ENCODE measurements around the gene PTPRD.
"Not testable (repeated sequence)": the region's sequence is repeated elsewhere in the genome, so short reads cannot be mapped to it uniquely, and the experiment has no call there.

Gene PTPRD

GRCh38 chr9:9215050-9215449 lies 1397.8 kb downstream of the PTPRD start:
- in situ Hi-C loops (cut with MboI; ENCODE audit: low sequenced_read_pairs) = no loop called here

- in situ Hi-C loops (cut with MboI; ENCODE audit: low sequenced_read_pairs) = no loop called here
These were observed 1398.7 kb downstream of the PTPRD start for GRCh38 chr9:9214066-9214465.

GRCh38 chr9:9212963-9213362 lies 1399.8 kb downstream of the PTPRD start:
- in situ Hi-C loops (cut with MboI; ENCODE audit: low sequenced_read_pairs) = no loop called here

GRCh38 chr9:9202276-9202675 lies 1410.5 kb downstream of the PTPRD start:
- in situ Hi-C loops (cut with MboI; ENCODE audit: low sequenced_read_pairs) = no loop called here

GRCh38 chr9:9186086-9186485 lies 1426.7 kb downstream of the PTPRD start:
- in situ Hi-C loops (cut with MboI; ENCODE audit: low sequenced_read_pairs) = no loop called here

GRCh38 chr9:9182431-9182830 lies 1430.4 kb downstream of the PTPRD start:
- in situ Hi-C loops (cut with MboI; ENCODE audit: low sequenced_read_pairs) = no loop called here

- in situ Hi-C loops (cut with MboI; ENCODE audit: low sequenced_read_pairs) = no loop called here
These were observed 1435.7 kb downstream of the PTPRD start for GRCh38 chr9:9177081-9177480.

- in situ Hi-C loops (cut with MboI; ENCODE audit: low sequenced_read_pairs) = no loop called here
These were observed 1438.4 kb downstream of the PTPRD start for GRCh38 chr9:9174358-9174757.

GRCh38 chr9:9173264-9173663 lies 1439.5 kb downstream of the PTPRD start:
- in situ Hi-C loops (cut with MboI; ENCODE audit: low sequenced_read_pairs) = no loop called here

- in situ Hi-C loops (cut with MboI; ENCODE audit: low sequenced_read_pairs) = no loop called here
These were observed 1442.2 kb downstream of the PTPRD start for GRCh38 chr9:9170439-9171134.

- in situ Hi-C loops (cut with MboI; ENCODE audit: low sequenced_read_pairs) = no loop called here
These were observed 1470.8 kb downstream of the PTPRD start for GRCh38 chr9:9142001-9142400.

- in situ Hi-C loops (cut with MboI; ENCODE audit: low sequenced_read_pairs) = no loop called here
These were observed 1479.3 kb downstream of the PTPRD start for GRCh38 chr9:9133526-9133925.

GRCh38 chr9:9124616-9125015 lies 1488.2 kb downstream of the PTPRD start:
- in situ Hi-C loops (cut with MboI; ENCODE audit: low sequenced_read_pairs) = no loop called here

GRCh38 chr9:9122230-9122875 lies 1490.4 kb downstream of the PTPRD start:
- in situ Hi-C loops (cut with MboI; ENCODE audit: low sequenced_read_pairs) = no loop called here

GRCh38 chr9:9117866-9118265 lies 1494.9 kb downstream of the PTPRD start:
- in situ Hi-C loops (cut with MboI; ENCODE audit: low sequenced_read_pairs) = no loop called here

- in situ Hi-C loops (cut with MboI; ENCODE audit: low sequenced_read_pairs) = no loop called here
These were observed 1500.6 kb downstream of the PTPRD start for GRCh38 chr9:9112001-9112720.

- in situ Hi-C loops (cut with MboI; ENCODE audit: low sequenced_read_pairs) = no loop called here
These were observed 1504.2 kb downstream of the PTPRD start for GRCh38 chr9:9108641-9109040.

- in situ Hi-C loops (cut with MboI; ENCODE audit: low sequenced_read_pairs) = no loop called here
These were observed 1510.5 kb downstream of the PTPRD start for GRCh38 chr9:9102295-9102694.

- in situ Hi-C loops (cut with MboI; ENCODE audit: low sequenced_read_pairs) = no loop called here
These were observed 1512.7 kb downstream of the PTPRD start for GRCh38 chr9:9100070-9100469.

- in situ Hi-C loops (cut with MboI; ENCODE audit: low sequenced_read_pairs) = no loop called here
These were observed 1513.2 kb downstream of the PTPRD start for GRCh38 chr9:9099646-9100045.

- in situ Hi-C loops (cut with MboI; ENCODE audit: low sequenced_read_pairs) = not testable (repeated sequence)
These were observed 1515.5 kb downstream of the PTPRD start for GRCh38 chr9:9097254-9097653.

- in situ Hi-C loops (cut with MboI; ENCODE audit: low sequenced_read_pairs) = no loop called here
These were observed 1521.4 kb downstream of the PTPRD start for GRCh38 chr9:9091387-9091786.

Measured in HL-60/S4 treated with phorbol 12-myristate 13-acetate at 8.2 ng/mL for 4 days and 3 days (cell line).